OCI-M1 (cell line): ENCODE measurements around the gene LPA.
A peak's percentile ranks its signal among the peaks of the same experiment; 100 is the strongest.

ENCODE experiments used
- DNase-seq: peaks from one replicate; lab custom pipeline; 2025; lab: John Stamatoyannopoulos, UW

LPA gene

GRCh38 chr6:160519603-160520042 lies 144.5 kb downstream of the LPA start:
- DNase-seq = peak; percentile 73

DNA sequence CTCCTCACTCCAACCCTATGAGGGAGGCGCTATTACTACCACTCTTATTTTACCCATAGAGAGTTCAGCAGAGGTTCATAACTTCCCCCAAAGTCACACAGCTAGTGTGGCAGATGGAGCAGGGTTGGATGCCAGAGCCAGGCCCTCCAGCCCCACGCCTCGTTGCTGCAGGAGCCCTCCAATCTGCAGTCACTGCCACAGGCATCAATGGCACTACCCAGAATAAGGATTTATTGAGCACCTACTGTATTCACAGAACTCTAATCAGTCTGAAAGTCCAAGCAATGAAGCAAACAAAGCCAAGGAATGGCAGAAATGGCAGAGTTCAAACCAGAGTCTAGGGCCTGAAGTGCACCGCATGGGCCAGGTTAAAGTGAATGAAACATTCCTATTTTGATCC lies 144.9 kb downstream of the LPA start:
- DNase-seq = no peak

DNA sequence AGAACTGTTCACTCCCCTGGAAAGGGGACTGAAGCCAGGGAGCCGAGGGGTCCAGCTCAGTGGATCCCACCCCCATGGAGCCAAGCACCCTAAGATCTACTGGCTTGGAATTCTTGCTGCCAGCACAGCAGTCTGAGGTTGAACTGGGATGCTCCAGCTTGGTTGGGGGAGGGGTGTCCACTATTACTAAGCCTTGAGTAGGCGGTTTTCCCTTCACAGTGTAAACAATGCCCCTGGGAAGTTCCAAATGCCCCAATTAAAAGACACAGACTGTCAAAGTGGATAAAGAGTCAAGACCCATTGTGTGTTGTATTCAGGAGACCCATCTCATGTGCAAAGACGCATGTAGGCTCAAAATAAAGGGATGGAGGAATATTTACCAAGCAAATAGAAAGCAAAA lies 150.2 kb downstream of the LPA start:
- no peak for DNase-seq

- DNase-seq = no peak
Measured at GRCh38 chr6:160510976-160511617, 153.0 kb downstream of the LPA start.

DNA sequence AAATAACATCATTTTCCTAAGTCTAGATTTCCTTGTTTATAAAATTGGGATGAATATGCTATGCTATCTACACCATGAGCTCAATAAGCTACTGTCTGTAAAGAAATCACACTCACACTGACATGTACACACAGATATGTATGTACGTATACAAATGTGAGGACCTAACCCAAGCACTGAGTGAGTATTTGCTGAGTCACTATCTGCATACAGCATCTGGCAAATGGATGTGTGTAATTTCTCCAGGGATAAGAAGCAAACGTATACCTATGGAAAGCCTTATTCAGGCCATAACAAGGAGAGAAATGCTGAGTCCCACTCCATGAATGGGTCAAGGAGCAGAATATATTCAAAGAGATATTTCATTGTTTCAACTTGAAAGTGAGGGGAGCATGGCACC lies 153.9 kb downstream of the LPA start:
- DNase-seq = peak; percentile 38

GRCh38 chr6:160509610-160510009 lies 154.5 kb downstream of the LPA start:
- DNase-seq = no peak

DNA sequence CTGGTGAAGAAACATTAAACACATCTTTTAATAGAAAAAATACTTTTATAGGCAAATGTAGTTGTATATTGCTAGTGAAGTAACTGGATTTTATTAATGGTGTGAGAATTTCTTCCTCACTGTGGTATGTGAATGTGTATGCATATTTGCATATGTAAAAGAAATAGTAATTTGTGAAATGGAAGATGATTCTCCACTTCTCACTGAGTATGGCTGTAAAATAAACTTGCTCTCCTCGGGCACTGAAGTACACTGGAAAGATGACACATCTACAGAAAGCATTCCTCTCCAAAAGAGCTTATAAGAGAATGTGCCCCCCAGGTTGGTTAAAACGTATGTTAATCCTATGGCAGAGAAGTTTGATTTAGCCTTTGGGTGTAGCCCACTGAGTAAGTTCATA lies 155.5 kb downstream of the LPA start:
- no peak for DNase-seq

- DNase-seq = no peak
Measured at GRCh38 chr6:160507420-160507819, 156.7 kb downstream of the LPA start.

GRCh38 chr6:160505970-160506369 lies 158.1 kb downstream of the LPA start:
- peak; percentile 40 for DNase-seq

GRCh38 chr6:160500639-160501038 lies 163.4 kb downstream of the LPA start:
- DNase-seq = no peak

GRCh38 chr6:160494576-160494975 lies 169.5 kb downstream of the LPA start:
- DNase-seq = no peak

DNA sequence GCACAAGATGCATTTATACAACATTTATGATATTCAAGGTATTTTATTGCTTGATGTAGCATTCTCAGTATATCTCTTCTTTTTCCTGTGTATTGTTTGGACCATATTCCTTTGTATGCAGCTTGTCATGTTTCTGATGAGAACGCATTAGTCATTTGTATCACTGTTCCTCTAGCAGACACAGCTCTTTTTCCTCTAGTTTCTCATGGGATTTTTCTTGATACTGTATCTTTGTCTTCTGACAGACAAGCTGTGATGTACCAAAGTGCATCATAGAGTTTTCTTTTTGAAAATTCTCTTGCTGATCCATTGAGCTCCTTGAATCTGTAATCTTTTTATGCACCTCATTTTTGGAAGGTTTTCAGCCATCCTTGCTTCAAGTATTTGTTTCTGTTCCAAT lies 175.0 kb downstream of the LPA start:
- DNase-seq = no peak

- DNase-seq = no peak
Measured at GRCh38 chr6:160487116-160487515, 177.0 kb downstream of the LPA start.
